PC-3 (cell line): ENCODE measurements around the gene ZNF74. TPM values are rescaled to one million over a fixed set of nuclear protein-coding genes. Genes with fewer than 3 reads are reported as not detected.
A peak's percentile ranks its signal among the peaks of the same experiment; 100 is the strongest.

Source experiments
- ATAC-seq: fragments of 200-7000 bp; cut with Tn5 transposase; 2 replicates; pipeline ENCODE4 v1.9.1; 2020; ENCODE audit warnings: mild to moderate bottlenecking, moderate library complexity
- BruUV-seq: library from RNA; stranded (reverse); fragments of 400-500 nt; replicated peaks from 2 replicates; lab custom pipeline; 2021; lab: Mats Ljungman, UMichigan
- CTCF ChIA-PET: fragments of 300-600 bp; sonication (Branson Sonifier 250); formaldehyde crosslinking; loops from one replicate; lab custom pipeline; 2022; ENCODE audit warnings: antibody characterized with exemption; lab: Charles Lee
- POLR2A ChIA-PET: fragments of 300-600 bp; sonication (Branson Sonifier 250); formaldehyde crosslinking; loops from one replicate; lab custom pipeline; 2022; ENCODE audit warnings: antibody characterized with exemption; ENCODE audit not compliant: unreplicated experiment; lab: Charles Lee
- DNase-seq: peaks from one replicate; pipeline ENCODE4 v3.0.0-alpha.2; 2015
- H2AFZ ChIP-seq: fragments of 300-600 bp; sonication (generic); 2 replicates; pipeline ENCODE4 v1.6.0; 2016; ENCODE audit warnings: antibody characterized with exemption, low read length
- H3F3A ChIP-seq: fragments of 300-600 bp; sonication (generic); one replicate; pipeline ENCODE4 v1.6.0; 2017; ENCODE audit warnings: antibody characterized with exemption, low read length, control low read depth, mild to moderate bottlenecking; ENCODE audit not compliant: unreplicated experiment
- H3K27ac ChIP-seq: fragments of 300-600 bp; sonication (generic); 2 replicates; pipeline ENCODE4 v1.5.1; 2016; ENCODE audit warnings: mild to moderate bottlenecking, low read length
- H3K27me3 ChIP-seq: fragments of 300-600 bp; sonication (generic); 2 replicates; pipeline ENCODE4 v1.6.1; 2016; ENCODE audit warnings: low read length, mixed read lengths
- H3K36me3 ChIP-seq: fragments of 300-600 bp; sonication (generic); 2 replicates; pipeline ENCODE4 v1.6.1; 2016; ENCODE audit warnings: low read depth, mixed run types, low read length, mixed read lengths
- H3K4me1 ChIP-seq: fragments of 300-600 bp; sonication (generic); 2 replicates; pipeline ENCODE4 v1.5.1; 2016; ENCODE audit warnings: low read length; ENCODE audit not compliant: insufficient read depth
- H3K4me2 ChIP-seq: fragments of 300-600 bp; sonication (generic); 2 replicates; pipeline ENCODE4 v1.6.0; 2016; ENCODE audit warnings: low read length
- H3K4me3 ChIP-seq: fragments of 300-600 bp; sonication (generic); 2 replicates; pipeline ENCODE4 v1.5.1; 2016; ENCODE audit warnings: mild to moderate bottlenecking, low read length, mixed read lengths
- H3K79me2 ChIP-seq: fragments of 300-600 bp; sonication (generic); 2 replicates; pipeline ENCODE4 v1.6.1; 2017; ENCODE audit warnings: low read length, mixed read lengths
- H3K9ac ChIP-seq: fragments of 300-600 bp; sonication (generic); 2 replicates; pipeline ENCODE4 v1.6.0; 2016; ENCODE audit warnings: mild to moderate bottlenecking, low read length
- H3K9me2 ChIP-seq: fragments of 300-600 bp; sonication (generic); replicated peaks from 2 replicates; pipeline ENCODE4 v1.6.1; 2016; ENCODE audit warnings: mixed run types, low read length, mixed read lengths
- H3K9me3 ChIP-seq: fragments of 300-600 bp; sonication (generic); 2 replicates; pipeline ENCODE4 v1.6.1; 2016; ENCODE audit warnings: low read length, mixed read lengths
- H4K20me1 ChIP-seq: fragments of 300-600 bp; sonication (generic); 2 replicates; pipeline ENCODE4 v1.6.1; 2016; ENCODE audit warnings: low read length, mixed read lengths
- EZH2 ChIP-seq: fragments of 300-600 bp; sonication (generic); IDR thresholded peaks from one replicate; pipeline ENCODE4 v1.6.1; 2017; ENCODE audit warnings: antibody characterized with exemption, mild to moderate bottlenecking, low read length; ENCODE audit not compliant: unreplicated experiment
- EZH2phosphoT487 ChIP-seq: fragments of 300-600 bp; sonication (generic); IDR thresholded peaks from 2 replicates; pipeline ENCODE4 v1.6.1; 2018; ENCODE audit warnings: mild to moderate bottlenecking, antibody characterized with exemption, low read length, borderline replicate concordance
- intact Hi-C: fragments of 100-400 bp; cut with micrococcal nuclease; formaldehyde crosslinking; loops from 2 replicates; pipeline ENCODE4 v1.9.0; 2023
- total RNA-seq: library from RNA; depleted of rRNA; stranded (reverse); fragments of >200 nt; gene quantifications from 2 replicates; pipeline ENCODE4 v1.2.3, GENCODE V29; 2014
- TF ChIP-seq, protein P1 (sequence below): fragments of 300-600 bp; sonication (generic); conservative IDR thresholded peaks from 2 replicates; pipeline ENCODE4 v1.5.1; 2017; ENCODE audit warnings: antibody characterized with exemption, low read depth, mild to moderate bottlenecking, low read length

ZNF74 gene
- total RNA-seq, 1 experiment from 2014 or later, result 11.1 TPM

GRCh38 chr22:20430101-20430719, 36.3 kb downstream of the ZNF74 start:
- Histone ChIP-seq H3K4me3 (no peak overlapping the region), H3K9me2 (no peaks in the 10 kb centered on the region), H2AFZ (no peak overlapping the region), H3K4me1 (peaks cover 3% of the 10 kb centered on the region; the same call in 1 of the 2 replicates), H3K79me2 (no peaks in the 10 kb centered on the region), H3K27ac (no peak overlapping the region), H3K9ac (no peak overlapping the region), H3F3A (no peaks in the 10 kb centered on the region), H3K27me3 (no peaks in the 10 kb centered on the region), H3K4me2 (peak overlapping the region; percentile 84), H4K20me1 (no peaks in the 10 kb centered on the region), H3K36me3 (no peaks in the 10 kb centered on the region), H3K9me3 (no peaks in the 10 kb centered on the region)
- CTCF ChIA-PET, result no interaction called here
- ATAC-seq (no peak), DNase-seq (no peak)
- BruUV-seq, result no TSS peak
- TF ChIP-seq, protein P1, sequence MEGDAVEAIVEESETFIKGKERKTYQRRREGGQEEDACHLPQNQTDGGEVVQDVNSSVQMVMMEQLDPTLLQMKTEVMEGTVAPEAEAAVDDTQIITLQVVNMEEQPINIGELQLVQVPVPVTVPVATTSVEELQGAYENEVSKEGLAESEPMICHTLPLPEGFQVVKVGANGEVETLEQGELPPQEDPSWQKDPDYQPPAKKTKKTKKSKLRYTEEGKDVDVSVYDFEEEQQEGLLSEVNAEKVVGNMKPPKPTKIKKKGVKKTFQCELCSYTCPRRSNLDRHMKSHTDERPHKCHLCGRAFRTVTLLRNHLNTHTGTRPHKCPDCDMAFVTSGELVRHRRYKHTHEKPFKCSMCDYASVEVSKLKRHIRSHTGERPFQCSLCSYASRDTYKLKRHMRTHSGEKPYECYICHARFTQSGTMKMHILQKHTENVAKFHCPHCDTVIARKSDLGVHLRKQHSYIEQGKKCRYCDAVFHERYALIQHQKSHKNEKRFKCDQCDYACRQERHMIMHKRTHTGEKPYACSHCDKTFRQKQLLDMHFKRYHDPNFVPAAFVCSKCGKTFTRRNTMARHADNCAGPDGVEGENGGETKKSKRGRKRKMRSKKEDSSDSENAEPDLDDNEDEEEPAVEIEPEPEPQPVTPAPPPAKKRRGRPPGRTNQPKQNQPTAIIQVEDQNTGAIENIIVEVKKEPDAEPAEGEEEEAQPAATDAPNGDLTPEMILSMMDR, result no peak
- TF ChIP-seq EZH2 (no peak), EZH2phosphoT487 (no peak)
- intact Hi-C loops, result no loop called here
- POLR2A ChIA-PET, result no interaction called here

DNA sequence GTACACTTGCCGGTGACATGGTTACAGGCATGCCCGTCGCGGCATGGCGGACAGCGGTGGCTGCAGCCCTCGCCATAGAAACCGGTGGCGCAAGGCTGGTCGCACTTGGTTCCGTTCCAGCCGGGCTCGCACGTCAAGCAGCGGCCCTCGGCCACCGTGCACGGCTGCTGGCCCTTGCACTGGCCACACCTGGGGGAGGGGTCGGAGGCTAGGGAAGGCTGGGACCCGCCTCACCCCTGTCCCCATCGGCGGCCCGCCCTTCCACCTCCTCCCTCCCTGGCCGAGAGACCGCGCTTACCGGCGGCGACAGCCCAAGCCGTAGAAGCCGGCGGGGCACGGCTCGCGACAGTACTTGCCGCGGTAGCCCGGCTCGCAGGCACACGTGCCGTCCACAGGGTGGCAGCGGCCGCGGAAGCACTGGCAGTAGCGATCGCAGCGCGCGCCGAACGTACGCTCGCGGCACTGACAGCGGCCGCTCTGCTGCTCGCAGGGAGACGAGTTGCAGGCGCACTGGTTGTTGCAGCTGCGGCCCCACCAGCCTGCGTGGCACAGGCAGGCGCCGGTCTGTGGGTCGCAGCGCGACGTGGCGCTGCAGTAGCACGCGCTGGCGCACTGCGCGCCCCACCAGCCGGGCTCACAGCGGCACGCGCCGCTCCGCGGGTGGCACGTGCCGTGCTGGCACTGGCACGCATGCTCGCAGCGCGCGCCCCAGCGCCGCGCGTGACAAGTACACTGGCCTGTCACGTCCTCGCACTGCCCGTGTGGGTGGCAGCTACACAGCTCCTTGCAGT, 37.0 kb downstream of the ZNF74 start:
- Histone ChIP-seq H3K27ac (no peak overlapping the region), H2AFZ (0 out of 2 replicates have a peak overlapping the region, but pooled peaks have one; percentile 18)

More for the DNA sequence above, 37.0 kb downstream of the ZNF74 start:
- H4K20me1 ChIP-seq, result no peaks in the 10 kb centered on the region
- CTCF ChIA-PET, result no interaction called here
- intact Hi-C loops, result no loop called here
- TF ChIP-seq, protein P1, result 0 out of 2 replicates have a peak, but pooled peaks have one; percentile 10
- peak; percentile 99 for TF ChIP-seq EZH2phosphoT487
- no peak for TF ChIP-seq EZH2
- H3K36me3 ChIP-seq, result no peaks in the 10 kb centered on the region
- DNase-seq (peak; percentile 63), ATAC-seq (peak; percentile 88)
- peaks cover 3% of the 10 kb centered on the region; the same call in 1 of the 2 replicates for H3K4me1 ChIP-seq
- H3K4me3 ChIP-seq, result peak overlapping the region; percentile 56
- BruUV-seq, result no TSS peak
- no peaks in the 10 kb centered on the region for H3K27me3 ChIP-seq
- H3K4me2 ChIP-seq, result peak overlapping the region; percentile 84
- POLR2A ChIA-PET, result no interaction called here
- no peaks in the 10 kb centered on the region for H3F3A ChIP-seq
- no peak overlapping the region for H3K9ac ChIP-seq
- no peaks in the 10 kb centered on the region for H3K9me2 ChIP-seq
- no peaks in the 10 kb centered on the region for H3K79me2 ChIP-seq
- H3K9me3 ChIP-seq, result no peaks in the 10 kb centered on the region
